Measurements from ENCODE around the gene LRIG2. TPM values are rescaled to one million over a fixed set of nuclear protein-coding genes. Genes with fewer than 3 reads are reported as not detected.

The LRIG2 gene
- total and polyA plus RNA-seq, 9 of the 15 experiments (the other 6 are each of a cell fraction or from before 2014, with no cell fraction given): 1.8 to 28.1 (median 11.5) TPM

DNA sequence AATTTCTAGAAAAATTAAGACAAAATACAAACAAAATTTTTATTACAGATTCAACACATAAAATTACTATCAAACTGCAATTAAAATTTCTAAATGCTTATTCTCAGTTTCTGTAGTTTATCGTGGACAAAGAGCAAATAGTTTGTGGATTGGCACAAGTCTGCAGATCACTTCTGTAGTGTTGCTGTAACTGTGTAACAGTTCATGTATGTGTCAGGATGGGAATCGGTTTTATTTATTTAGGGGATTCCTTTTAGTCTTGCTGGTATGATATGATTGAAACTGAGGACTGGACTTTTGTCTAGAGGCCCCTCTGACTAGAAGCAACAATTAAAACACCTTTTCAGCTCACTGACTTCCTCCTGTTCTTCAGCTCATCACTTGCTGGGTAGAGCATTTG, 60.8 kb downstream of the LRIG2 start:
- H3K4me3 ChIP-seq: no peak overlapping the region
- ChIA-PET CTCF (ENCODE audit: low intra/inter-chr PET ratio) (no interaction called here), POLR2A (interaction anchor here (1.3 kb wide), 1 partner anchor 10 kb away, joined by 8 read pairs; no protein-coding TSS in a partner anchor)
- intact Hi-C loops (cut with micrococcal nuclease): no loop called here
- no peaks in the 10 kb centered on the region for H3K79me2 ChIP-seq (ENCODE audit: control insufficient read depth, insufficient read depth, low read length)
- ATAC-seq: no peak
- peaks cover 0 to 10% of the 10 kb centered on the region in 2 experiments; a peak in 3 of 5 replicates for H3K4me1 ChIP-seq (replicated peaks in 1 of 2; ENCODE audit: control insufficient read depth in 2 of 2, insufficient read depth in 2 of 2, low read length in 2 of 2)
- no peak for FAIRE-seq
- in situ Hi-C loops (cut with MboI): no loop called here
- no peak overlapping the region for H3K4me2 ChIP-seq (ENCODE audit: insufficient read depth, low read length)
- H4K20me1 ChIP-seq (replicated peaks; ENCODE audit: control insufficient read depth, insufficient read depth, low read length): no peaks in the 10 kb centered on the region
- no peak overlapping the region for H2AFZ ChIP-seq (ENCODE audit: low read depth, low read length)
- no peak overlapping the region for H3K27ac ChIP-seq (ENCODE audit: extremely low read depth, low read depth, low read length)
- WGBS (ENCODE audit: insufficient coverage, low coverage, missing lambda C conversion rate): 53% methylated on average over 2 of the region's 2 CpGs
- TF ChIP-seq, protein P1, sequence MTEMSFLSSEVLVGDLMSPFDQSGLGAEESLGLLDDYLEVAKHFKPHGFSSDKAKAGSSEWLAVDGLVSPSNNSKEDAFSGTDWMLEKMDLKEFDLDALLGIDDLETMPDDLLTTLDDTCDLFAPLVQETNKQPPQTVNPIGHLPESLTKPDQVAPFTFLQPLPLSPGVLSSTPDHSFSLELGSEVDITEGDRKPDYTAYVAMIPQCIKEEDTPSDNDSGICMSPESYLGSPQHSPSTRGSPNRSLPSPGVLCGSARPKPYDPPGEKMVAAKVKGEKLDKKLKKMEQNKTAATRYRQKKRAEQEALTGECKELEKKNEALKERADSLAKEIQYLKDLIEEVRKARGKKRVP (CRISPR knock-in tag; IDR thresholded peaks at IDR 0.05): no peak
- no peak for TF ChIP-seq ZNF24 (IDR thresholded peaks at IDR 0.05)
- TF ChIP-seq ZNF778 (CRISPR knock-in tag; IDR thresholded peaks at IDR 0.05): no peak
- TF ChIP-seq, protein P2, sequence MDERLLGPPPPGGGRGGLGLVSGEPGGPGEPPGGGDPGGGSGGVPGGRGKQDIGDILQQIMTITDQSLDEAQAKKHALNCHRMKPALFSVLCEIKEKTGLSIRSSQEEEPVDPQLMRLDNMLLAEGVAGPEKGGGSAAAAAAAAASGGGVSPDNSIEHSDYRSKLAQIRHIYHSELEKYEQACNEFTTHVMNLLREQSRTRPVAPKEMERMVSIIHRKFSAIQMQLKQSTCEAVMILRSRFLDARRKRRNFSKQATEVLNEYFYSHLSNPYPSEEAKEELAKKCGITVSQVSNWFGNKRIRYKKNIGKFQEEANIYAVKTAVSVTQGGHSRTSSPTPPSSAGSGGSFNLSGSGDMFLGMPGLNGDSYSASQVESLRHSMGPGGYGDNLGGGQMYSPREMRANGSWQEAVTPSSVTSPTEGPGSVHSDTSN (CRISPR knock-in tag; IDR thresholded peaks at IDR 0.05; ENCODE audit: low read depth): no peak
- TF ChIP-seq, protein P2 (tag; conservative IDR thresholded peaks at IDR 0.05; ENCODE audit: low read depth): no peak
- TF ChIP-seq ZNF212 (CRISPR knock-in tag; IDR thresholded peaks at IDR 0.05): no peak
- no peak for TF ChIP-seq ZNF3 (CRISPR knock-in tag; IDR thresholded peaks at IDR 0.05)
- TF ChIP-seq MEIS2 (IDR thresholded peaks at IDR 0.05; ENCODE audit: partially characterized antibody): no peak
- no peak for TF ChIP-seq HNRNPL (IDR thresholded peaks at IDR 0.05; ENCODE audit: low read depth, low read length)
- TF ChIP-seq KDM2B (CRISPR knock-in tag; IDR thresholded peaks at IDR 0.05): no peak
- H3K9ac ChIP-seq (ENCODE audit: insufficient read depth in 1 of 2, low read depth in 2 of 2, low read length in 2 of 2): no peak overlapping the region
- H3K9me3 ChIP-seq (replicated peaks; ENCODE audit: control insufficient read depth, insufficient read depth, low read depth, low read length): no peaks in the 10 kb centered on the region
- no TSS peak for BruUV-seq (replicated peaks)
- no peak for DNase-seq (ENCODE audit: extremely low read depth in 1 of 4, low spot score in 3 of 4)
- H3K9me1 ChIP-seq (ENCODE audit: control insufficient read depth, insufficient read depth, low read length): no peaks in the 10 kb centered on the region
- H3K36me3 ChIP-seq (ENCODE audit: control insufficient read depth, insufficient read depth, low read length): peaks cover 2% of the 10 kb centered on the region; the same call in 1 of the 3 replicates
- no peaks in the 10 kb centered on the region for H3K27me3 ChIP-seq (ENCODE audit: control insufficient read depth in 2 of 2, insufficient read depth in 2 of 2, low read length in 2 of 2)
